OCI-LY3 (cell line): ENCODE results near the gene AUTS2.

Source experiments
- H2AFZ ChIP-seq: fragments of 200-600, 300-600 bp; shearing (Covaris generic); 2 replicates; pipeline ENCODE4 v1.6.0; 2014; ENCODE audit warnings: antibody characterized with exemption, low read depth, low read length
- H3K27ac ChIP-seq: fragments of 200-600, 300-600 bp; sonication (generic); 2 replicates; pipeline ENCODE4 v1.5.1; 2014; ENCODE audit warnings: mild to moderate bottlenecking, low read length, moderate library complexity, mixed read lengths
- H3K27me3 ChIP-seq: fragments of 200-600, 300-600 bp; sonication (generic); 2 replicates; pipeline ENCODE4 v1.6.1; 2014; ENCODE audit warnings: low read depth, low read length, mixed read lengths
- H3K36me3 ChIP-seq: fragments of 200-600, 300-600 bp; sonication (generic); replicated peaks from 2 replicates; pipeline ENCODE3; 2014; ENCODE audit warnings: low read depth, low read length, mixed read lengths
- H3K4me1 ChIP-seq: fragments of 300-600, 200-600 bp; sonication (generic); 2 replicates; pipeline ENCODE4 v1.6.1; 2014; ENCODE audit warnings: low read length, mixed read lengths
- H3K4me2 ChIP-seq: fragments of 200-600, 300-600 bp; sonication (generic); 2 replicates; pipeline ENCODE4 v1.6.1; 2014; ENCODE audit warnings: low read length, mixed read lengths
- H3K4me3 ChIP-seq: fragments of 300-600, 200-600 bp; sonication (generic); 2 replicates; pipeline ENCODE4 v1.5.1; 2014; ENCODE audit warnings: antibody characterized with exemption, mild to moderate bottlenecking, low read length, moderate library complexity
- H3K79me2 ChIP-seq: fragments of 300-600, 200-600 bp; shearing (Covaris generic); 2 replicates; pipeline ENCODE4 v1.6.1; 2014; ENCODE audit warnings: mild to moderate bottlenecking, low read length, mixed read lengths
- H3K9ac ChIP-seq: fragments of 300-600, 200-600 bp; shearing (Covaris generic); 2 replicates; pipeline ENCODE4 v1.6.0; 2014; ENCODE audit warnings: mild to moderate bottlenecking, low read length, moderate library complexity
- H3K9me3 ChIP-seq: fragments of 200-600, 300-600 bp; shearing (Covaris generic); 2 replicates; pipeline ENCODE4 v1.6.1; 2014; ENCODE audit warnings: low read length, mixed read lengths; ENCODE audit not compliant: insufficient read depth
- H4K20me1 ChIP-seq: fragments of 200-600, 300-600 bp; sonication (generic); 2 replicates; pipeline ENCODE4 v1.6.1; 2016; ENCODE audit warnings: low read length, mixed read lengths; ENCODE audit not compliant: insufficient read depth
- CTCF ChIP-seq: fragments of 200-600, 300-600 bp; sonication (generic); IDR thresholded peaks from 2 replicates; pipeline ENCODE4 v1.5.1; 2014; ENCODE audit warnings: antibody characterized with exemption, low read length, low read depth
- EZH2phosphoT487 ChIP-seq: fragments of 200-600 bp; shearing (Covaris generic); IDR thresholded peaks from 2 replicates; pipeline ENCODE4 v1.6.1; 2018; ENCODE audit warnings: antibody characterized with exemption, mixed run types, low read depth

AUTS2 gene

GRCh38 chr7:70208236-70209063 lies 610.2 kb downstream of the AUTS2 start:
- H3K36me3 ChIP-seq = no peaks in the 10 kb centered on the region
- no peaks in the 10 kb centered on the region for H3K9me3 ChIP-seq
- no peak overlapping the region for H3K9ac ChIP-seq
- TF ChIP-seq CTCF (no peak), EZH2phosphoT487 (no peak)
- no peak overlapping the region for H3K4me2 ChIP-seq
- H4K20me1 ChIP-seq = no peaks in the 10 kb centered on the region
- H3K4me1 ChIP-seq = no peaks in the 10 kb centered on the region
- no peaks in the 10 kb centered on the region for H3K79me2 ChIP-seq
- H2AFZ ChIP-seq = no peak overlapping the region
- no peaks in the 10 kb centered on the region for H3K27me3 ChIP-seq
- H3K27ac ChIP-seq = no peak overlapping the region
- H3K4me3 ChIP-seq = no peak overlapping the region

DNA sequence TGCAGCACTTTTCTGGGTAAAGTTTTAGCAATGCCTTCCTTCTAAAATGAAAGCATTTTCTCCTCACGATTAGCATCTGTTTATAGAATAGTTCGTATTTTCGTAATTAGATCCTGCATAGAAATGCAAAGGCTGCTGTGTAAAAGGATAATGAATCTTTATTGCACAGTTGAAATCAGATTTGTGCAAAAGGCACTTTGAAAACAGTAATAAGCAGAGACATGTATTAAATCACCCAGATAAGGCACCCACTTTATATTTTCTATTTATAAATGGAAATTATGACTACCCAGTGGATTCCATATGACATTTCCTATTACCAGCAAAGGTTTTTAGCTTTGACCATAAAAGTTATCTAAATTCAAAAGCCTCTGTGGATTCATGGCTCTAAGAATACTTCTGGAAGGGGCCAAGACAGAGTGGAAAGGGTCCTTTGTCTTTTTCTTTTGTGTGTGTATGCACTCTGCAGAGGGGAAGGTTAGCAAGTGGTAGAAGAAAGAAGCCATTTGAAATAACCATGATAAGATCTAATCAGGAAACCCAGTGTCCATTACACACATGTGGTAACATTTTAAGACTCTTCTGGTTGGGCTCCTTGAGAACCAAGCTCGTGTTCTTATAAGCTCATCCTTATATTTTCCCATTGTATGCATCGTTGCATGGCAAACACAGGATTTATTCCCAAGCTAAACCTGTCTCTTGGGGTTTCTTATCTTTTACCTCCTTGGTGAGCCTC lies 612.1 kb downstream of the AUTS2 start:
- Histone ChIP-seq H3K36me3 (no peaks in the 10 kb centered on the region), H3K9ac (no peak overlapping the region), H4K20me1 (no peaks in the 10 kb centered on the region), H2AFZ (no peak overlapping the region), H3K79me2 (no peaks in the 10 kb centered on the region), H3K9me3 (no peaks in the 10 kb centered on the region), H3K4me2 (no peak overlapping the region), H3K27ac (no peak overlapping the region), H3K4me3 (no peak overlapping the region), H3K4me1 (no peaks in the 10 kb centered on the region), H3K27me3 (no peaks in the 10 kb centered on the region)
- no peak for TF ChIP-seq EZH2phosphoT487
- no peak for TF ChIP-seq CTCF

DNA sequence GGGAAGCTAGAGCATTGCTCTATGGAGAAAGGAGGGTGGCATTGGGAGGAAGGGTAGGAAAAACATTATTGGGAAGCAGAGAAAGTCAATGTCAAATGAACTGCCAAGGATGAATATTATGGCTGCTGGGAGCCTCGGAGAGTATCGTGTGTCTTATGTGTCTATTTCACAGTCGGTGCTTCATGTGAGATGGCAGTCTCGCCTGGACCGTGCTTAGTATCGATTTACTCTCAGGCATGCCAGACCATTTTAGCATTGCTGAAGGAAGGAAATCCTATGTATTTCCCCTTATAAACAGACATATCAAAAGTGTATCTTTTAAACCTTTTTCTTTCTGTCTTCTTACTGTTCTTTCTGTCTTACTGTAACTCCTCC lies 612.6 kb downstream of the AUTS2 start:
- Histone ChIP-seq H3K4me3 (no peak overlapping the region), H2AFZ (no peak overlapping the region), H3K9ac (no peak overlapping the region), H3K4me2 (no peak overlapping the region), H3K36me3 (no peaks in the 10 kb centered on the region), H3K27ac (no peak overlapping the region), H3K27me3 (no peaks in the 10 kb centered on the region), H3K9me3 (no peaks in the 10 kb centered on the region), H4K20me1 (no peaks in the 10 kb centered on the region), H3K79me2 (no peaks in the 10 kb centered on the region), H3K4me1 (no peaks in the 10 kb centered on the region)
- TF ChIP-seq CTCF = no peak
- TF ChIP-seq EZH2phosphoT487 = no peak

DNA sequence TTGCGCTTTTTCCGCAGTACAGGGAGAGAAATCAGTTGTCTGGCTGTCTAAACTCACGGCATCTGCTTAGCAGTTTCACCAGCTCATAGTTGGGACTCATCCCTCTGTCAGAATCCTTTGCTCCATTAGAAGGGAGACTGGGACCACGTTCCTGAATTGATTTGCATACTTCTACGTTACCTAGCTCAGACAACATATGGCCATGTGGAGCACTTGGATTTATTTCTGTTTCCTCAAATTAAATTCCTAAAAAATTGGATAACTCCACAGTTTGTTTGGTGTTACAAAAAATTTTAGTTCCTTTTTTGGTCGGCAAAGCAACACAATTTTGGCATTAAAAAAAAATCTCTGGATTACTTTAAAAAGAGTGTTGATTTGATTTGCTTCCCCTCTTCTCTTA lies 614.0 kb downstream of the AUTS2 start:
- H3K79me2 ChIP-seq = no peaks in the 10 kb centered on the region
- no peaks in the 10 kb centered on the region for H3K4me1 ChIP-seq
- TF ChIP-seq CTCF = no peak
- no peak overlapping the region for H3K4me2 ChIP-seq
- no peak overlapping the region for H2AFZ ChIP-seq
- no peak overlapping the region for H3K27ac ChIP-seq
- no peak overlapping the region for H3K9ac ChIP-seq
- no peaks in the 10 kb centered on the region for H3K36me3 ChIP-seq
- H3K4me3 ChIP-seq = no peak overlapping the region
- no peaks in the 10 kb centered on the region for H3K27me3 ChIP-seq
- H4K20me1 ChIP-seq = no peaks in the 10 kb centered on the region
- no peaks in the 10 kb centered on the region for H3K9me3 ChIP-seq
